ENCODE results near the gene CDK2.

Gene CDK2

GRCh38 chr12:56010111-56010570 lies 43.5 kb downstream of the CDK2 start:
- in situ Hi-C loops (cut with MboI; ENCODE audit: low sequenced_read_pairs): no loop called here

GRCh38 chr12:56011509-56012090 lies 45.0 kb downstream of the CDK2 start:
- in situ Hi-C loops (cut with MboI; ENCODE audit: low sequenced_read_pairs): no loop called here

- in situ Hi-C loops (cut with MboI; ENCODE audit: low sequenced_read_pairs): no loop called here
Observed at GRCh38 chr12:56013482-56013881, 46.9 kb downstream of the CDK2 start.

- in situ Hi-C loops (cut with MboI; ENCODE audit: low sequenced_read_pairs): no loop called here
Observed at GRCh38 chr12:56014205-56014604, 47.6 kb downstream of the CDK2 start.

GRCh38 chr12:56017181-56017580 lies 50.6 kb downstream of the CDK2 start:
- in situ Hi-C loops (cut with MboI; ENCODE audit: low sequenced_read_pairs): no loop called here

GRCh38 chr12:56018356-56018755 lies 51.7 kb downstream of the CDK2 start:
- in situ Hi-C loops (cut with MboI; ENCODE audit: low sequenced_read_pairs): no loop called here

- in situ Hi-C loops (cut with MboI; ENCODE audit: low sequenced_read_pairs): no loop called here
Observed at GRCh38 chr12:56020423-56021184, 54.0 kb downstream of the CDK2 start, which contains the start of gene IKZF4. TSS of gene IKZF4 (plus strand) at chr12:56021043. CDS start at chr12:56021494, 451 bp downstream.

GRCh38 chr12:56021889-56022497 lies 55.4 kb downstream of the CDK2 start:
- in situ Hi-C loops (cut with MboI; ENCODE audit: low sequenced_read_pairs): no loop called here

All from hTERT RPE-1 (cell line).